Activated naive CD4-positive, alpha-beta T cell treated with anti-CD3 and anti-CD28 coated beads, Interleukin-2, amount 50 U/mL, for 24 hours (primary cell): ENCODE measurements around the gene SEPTIN8.

Experiments used
- H3K27ac Mint-ChIP-seq: one replicate; pipeline ENCODE4 v1.8.0; 2021; ENCODE audit warnings: mild to moderate bottlenecking, mixed read lengths
- H3K27me3 Mint-ChIP-seq: one replicate; pipeline ENCODE4 v1.8.0; 2021; ENCODE audit warnings: mixed read lengths
- H3K36me3 Mint-ChIP-seq: one replicate; pipeline ENCODE4 v1.8.0; 2021; ENCODE audit warnings: mixed read lengths
- H3K4me1 Mint-ChIP-seq: one replicate; pipeline ENCODE4 v1.8.0; 2021; ENCODE audit warnings: mixed read lengths
- H3K4me3 Mint-ChIP-seq: one replicate; pipeline ENCODE4 v1.8.0; 2021; ENCODE audit warnings: mild to moderate bottlenecking, mixed read lengths
- H3K9me3 Mint-ChIP-seq: one replicate; pipeline ENCODE4 v1.8.0; 2021; ENCODE audit warnings: mixed read lengths

The SEPTIN8 gene, protein sequence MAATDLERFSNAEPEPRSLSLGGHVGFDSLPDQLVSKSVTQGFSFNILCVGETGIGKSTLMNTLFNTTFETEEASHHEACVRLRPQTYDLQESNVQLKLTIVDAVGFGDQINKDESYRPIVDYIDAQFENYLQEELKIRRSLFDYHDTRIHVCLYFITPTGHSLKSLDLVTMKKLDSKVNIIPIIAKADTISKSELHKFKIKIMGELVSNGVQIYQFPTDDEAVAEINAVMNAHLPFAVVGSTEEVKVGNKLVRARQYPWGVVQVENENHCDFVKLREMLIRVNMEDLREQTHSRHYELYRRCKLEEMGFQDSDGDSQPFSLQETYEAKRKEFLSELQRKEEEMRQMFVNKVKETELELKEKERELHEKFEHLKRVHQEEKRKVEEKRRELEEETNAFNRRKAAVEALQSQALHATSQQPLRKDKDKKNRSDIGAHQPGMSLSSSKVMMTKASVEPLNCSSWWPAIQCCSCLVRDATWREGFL

DNA sequence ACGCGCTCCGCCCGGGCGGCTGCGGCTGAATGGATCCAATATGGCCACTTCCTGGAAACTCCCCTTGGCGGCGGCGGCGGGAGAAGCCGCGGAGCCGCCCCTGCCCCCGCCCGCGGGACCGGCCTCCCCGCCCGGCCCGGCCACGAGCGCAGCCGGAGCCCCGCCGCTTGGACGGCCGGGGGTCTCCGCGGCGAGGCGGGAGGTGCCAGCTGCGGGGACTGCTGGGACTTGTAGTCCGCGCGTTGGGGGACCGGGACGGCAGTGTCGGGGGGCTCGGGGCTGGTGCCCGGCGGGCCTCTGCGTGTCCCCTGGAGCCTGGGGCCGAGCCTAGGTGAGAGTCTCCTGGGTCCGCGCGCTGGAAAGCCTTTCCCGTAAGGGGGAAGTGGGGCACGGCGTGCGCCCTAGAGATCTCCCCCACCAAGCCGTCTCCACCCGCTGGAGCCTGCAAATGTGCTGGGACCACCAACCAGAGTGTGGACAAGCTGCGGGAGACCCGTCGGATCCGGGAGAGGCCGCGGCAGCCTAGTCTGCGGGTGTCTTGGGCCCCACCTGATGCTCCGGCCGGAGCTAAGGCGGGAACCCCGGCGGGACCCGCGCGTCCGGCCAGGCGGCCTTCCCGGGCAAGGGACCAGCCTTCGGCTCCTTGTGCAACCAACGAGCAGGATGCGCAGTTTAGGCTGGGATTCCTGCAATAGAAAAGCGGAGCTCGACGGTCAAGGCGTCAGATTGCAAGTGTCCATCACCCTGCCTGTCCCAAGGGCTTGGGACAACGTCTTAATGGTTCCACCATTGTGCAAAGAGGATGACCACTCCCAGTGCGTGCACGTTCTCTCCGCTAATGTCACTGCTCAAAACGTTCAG, at the start of gene SEPTIN8:
SEPTIN8 (minus strand) TSS at position 31 of the 861 bp plus-strand sequence. CDS start 102 bp downstream, outside the sequence.
- no peaks in the 10 kb centered on the region for H3K9me3 Mint-ChIP-seq
- peaks cover 28% of the 10 kb centered on the region for H3K4me1 Mint-ChIP-seq
- peak within 1 kb of the TSS; percentile 70 for H3K4me3 Mint-ChIP-seq
- H3K27me3 Mint-ChIP-seq = peaks cover 26% of the 10 kb centered on the region
- peak within 1 kb of the TSS; percentile 35 for H3K27ac Mint-ChIP-seq
- peaks cover 1% of the 10 kb centered on the region for H3K36me3 Mint-ChIP-seq

DNA sequence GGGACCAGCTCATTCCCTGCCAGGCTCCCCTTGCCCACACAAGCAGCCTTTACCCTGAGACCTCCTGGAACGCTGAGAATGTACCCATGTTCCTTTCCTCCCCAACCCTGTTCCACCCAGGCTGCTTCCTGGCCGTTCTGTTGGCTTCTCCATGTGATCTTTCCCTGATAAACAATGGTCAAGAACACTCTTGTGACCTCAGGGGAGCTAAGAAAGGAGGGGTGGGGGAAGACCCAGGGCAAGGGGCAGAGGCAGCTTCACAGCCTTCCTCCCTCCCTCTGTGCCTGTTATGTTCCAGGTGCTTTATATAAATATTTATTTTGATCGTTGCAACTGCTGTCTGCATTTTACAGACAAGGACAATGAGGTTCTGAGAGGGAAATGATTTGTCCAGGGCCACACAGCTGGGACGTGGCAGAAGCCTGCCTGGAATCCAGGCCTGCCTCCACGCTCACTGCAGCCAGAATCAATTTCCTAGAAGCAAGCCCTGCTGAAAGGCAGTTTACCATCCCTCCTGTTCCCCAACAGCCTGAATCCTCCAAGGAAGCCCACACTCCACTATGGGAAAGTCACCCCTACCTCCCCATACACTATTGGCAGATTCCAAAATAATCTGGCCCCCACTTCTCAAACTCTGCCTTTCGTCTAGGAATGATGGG, 49.5 kb upstream of the SEPTIN8 start:
- Mint-ChIP-seq H3K27me3 (peaks cover 37% of the 10 kb centered on the region), H3K4me3 (peak overlapping the region; percentile 33), H3K4me1 (peaks cover 11% of the 10 kb centered on the region), H3K9me3 (no peaks in the 10 kb centered on the region), H3K36me3 (no peaks in the 10 kb centered on the region), H3K27ac (peak overlapping the region; percentile 25)

DNA sequence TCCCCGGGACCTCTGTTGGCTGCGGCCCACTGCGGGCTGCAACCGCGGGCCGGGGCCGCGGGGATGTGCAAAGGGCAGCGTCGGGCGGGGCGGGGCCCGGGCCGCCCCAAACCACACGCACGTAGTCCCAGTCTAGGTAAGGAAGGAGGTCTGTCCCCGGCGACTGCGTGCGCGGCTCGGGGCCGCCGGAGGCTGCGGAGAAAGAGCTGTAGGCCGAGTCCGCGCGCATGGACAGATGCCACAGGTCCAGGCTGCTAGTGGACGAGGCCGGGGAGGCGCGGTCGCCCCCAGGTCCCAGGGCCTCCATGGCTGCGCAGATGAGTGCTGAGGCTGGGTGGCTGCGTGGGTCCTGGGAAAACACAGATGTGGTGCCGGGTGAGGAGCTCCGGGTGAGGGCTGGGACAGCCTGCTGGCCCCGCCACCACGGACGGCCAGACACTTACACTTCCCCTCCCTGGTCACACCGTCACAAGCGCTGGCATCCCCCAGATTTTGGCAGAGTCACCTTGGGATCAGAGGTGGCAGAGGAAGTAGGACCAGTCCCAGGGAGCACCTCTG, 48.9 kb upstream of the SEPTIN8 start:
- peaks cover 33% of the 10 kb centered on the region for H3K27me3 Mint-ChIP-seq
- no peak overlapping the region for H3K4me3 Mint-ChIP-seq
- H3K9me3 Mint-ChIP-seq = no peaks in the 10 kb centered on the region
- peaks cover 5% of the 10 kb centered on the region for H3K4me1 Mint-ChIP-seq
- H3K27ac Mint-ChIP-seq = no peak overlapping the region
- no peaks in the 10 kb centered on the region for H3K36me3 Mint-ChIP-seq

- Mint-ChIP-seq H3K27me3 (peaks cover 34% of the 10 kb centered on the region), H3K9me3 (no peaks in the 10 kb centered on the region), H3K27ac (no peak overlapping the region), H3K4me1 (peaks cover 10% of the 10 kb centered on the region), H3K36me3 (no peaks in the 10 kb centered on the region), H3K4me3 (peak overlapping the region; percentile 47)
These were observed 48.2 kb upstream of the SEPTIN8 start for GRCh38 chr5:132825033-132825833.

DNA sequence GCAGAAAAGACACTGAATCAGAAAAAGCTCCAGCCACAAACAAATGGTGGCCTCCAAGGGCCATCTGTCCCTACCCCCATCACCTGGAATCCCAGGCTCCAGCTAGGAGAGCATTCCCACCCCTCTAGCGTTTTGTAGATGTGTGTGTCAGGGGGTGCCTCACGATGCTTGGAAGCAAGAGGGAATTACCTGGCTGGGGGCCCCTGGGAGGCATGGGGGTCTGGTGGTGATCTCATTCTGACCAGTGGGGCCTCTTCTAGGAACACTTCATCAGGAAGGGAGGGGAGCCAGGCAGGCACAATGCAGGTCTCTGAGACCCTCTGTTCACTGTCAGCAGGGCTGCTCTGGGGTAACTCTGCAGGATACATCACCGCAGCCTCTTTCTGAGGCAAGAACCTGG, 47.4 kb upstream of the SEPTIN8 start:
- H3K36me3 Mint-ChIP-seq = no peaks in the 10 kb centered on the region
- peak overlapping the region; percentile 47 for H3K4me3 Mint-ChIP-seq
- peaks cover 18% of the 10 kb centered on the region for H3K4me1 Mint-ChIP-seq
- H3K27ac Mint-ChIP-seq = no peak overlapping the region
- peaks cover 34% of the 10 kb centered on the region for H3K27me3 Mint-ChIP-seq
- H3K9me3 Mint-ChIP-seq = no peaks in the 10 kb centered on the region

- Mint-ChIP-seq H3K27me3 (peaks cover 31% of the 10 kb centered on the region), H3K9me3 (no peaks in the 10 kb centered on the region), H3K4me1 (peaks cover 16% of the 10 kb centered on the region), H3K4me3 (no peak overlapping the region), H3K27ac (no peak overlapping the region), H3K36me3 (no peaks in the 10 kb centered on the region)
These were observed 46.5 kb upstream of the SEPTIN8 start for GRCh38 chr5:132823481-132824050.

- Mint-ChIP-seq H3K36me3 (no peaks in the 10 kb centered on the region), H3K4me1 (peaks cover 16% of the 10 kb centered on the region), H3K9me3 (no peaks in the 10 kb centered on the region), H3K27ac (no peak overlapping the region), H3K4me3 (no peak overlapping the region), H3K27me3 (peaks cover 30% of the 10 kb centered on the region)
These were observed 45.8 kb upstream of the SEPTIN8 start for GRCh38 chr5:132822650-132823480.

DNA sequence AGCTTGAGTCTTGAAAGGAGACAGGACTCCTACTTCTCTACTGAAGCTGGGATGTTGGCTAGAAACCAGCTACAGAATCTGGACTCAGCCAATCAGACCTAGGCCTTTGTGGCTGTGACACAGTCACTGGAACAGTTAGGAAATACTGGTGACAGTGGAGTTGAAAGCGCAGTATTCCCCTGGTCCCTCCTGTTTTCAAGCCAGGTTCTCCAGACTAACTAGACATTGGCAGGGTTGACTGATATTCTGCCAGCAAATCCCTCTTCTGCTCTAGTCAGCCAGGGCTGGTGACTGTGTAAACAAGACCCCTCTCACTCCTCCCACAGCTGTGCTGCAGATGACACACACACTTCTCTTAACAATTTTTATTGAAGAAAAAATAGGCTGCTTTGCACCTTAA, 44.8 kb upstream of the SEPTIN8 start:
- H3K27me3 Mint-ChIP-seq = peaks cover 19% of the 10 kb centered on the region
- H3K27ac Mint-ChIP-seq = no peak overlapping the region
- peaks cover 16% of the 10 kb centered on the region for H3K4me1 Mint-ChIP-seq
- no peak overlapping the region for H3K4me3 Mint-ChIP-seq
- H3K36me3 Mint-ChIP-seq = no peaks in the 10 kb centered on the region
- H3K9me3 Mint-ChIP-seq = no peaks in the 10 kb centered on the region

- H3K4me1 Mint-ChIP-seq = peaks cover 16% of the 10 kb centered on the region
- H3K27me3 Mint-ChIP-seq = peaks cover 16% of the 10 kb centered on the region
- H3K9me3 Mint-ChIP-seq = no peaks in the 10 kb centered on the region
- no peak overlapping the region for H3K27ac Mint-ChIP-seq
- H3K36me3 Mint-ChIP-seq = no peaks in the 10 kb centered on the region
- no peak overlapping the region for H3K4me3 Mint-ChIP-seq
These were observed 44.3 kb upstream of the SEPTIN8 start for GRCh38 chr5:132821350-132821749.

DNA sequence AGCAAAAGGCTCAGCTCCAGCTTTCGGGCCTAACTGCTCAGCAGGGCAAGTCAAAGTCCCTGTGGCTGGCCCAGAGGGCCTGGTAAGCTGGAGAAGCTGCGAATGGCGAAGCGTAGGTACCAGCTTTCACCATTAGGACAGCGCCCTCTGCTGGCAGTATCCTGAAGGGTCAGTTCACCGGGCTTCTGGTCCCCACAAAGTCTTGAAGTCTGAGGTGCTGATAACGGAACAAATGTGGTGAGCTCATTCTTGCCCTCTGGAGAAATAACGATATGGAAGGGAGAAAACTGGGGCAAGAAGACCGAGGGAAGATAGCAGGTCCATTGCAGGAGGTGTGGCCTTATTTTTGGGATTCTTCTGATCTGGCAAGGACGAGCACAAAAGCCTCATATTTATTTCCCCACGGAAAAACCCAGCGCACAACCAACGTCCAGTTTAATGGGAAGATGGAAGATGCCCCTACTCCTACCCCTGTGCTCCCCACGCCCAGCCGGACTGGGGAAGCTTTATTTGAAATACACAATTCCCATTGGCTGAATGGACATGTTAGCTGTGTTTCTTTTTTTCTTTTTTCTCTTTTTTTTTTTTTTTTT, 43.2 kb upstream of the SEPTIN8 start:
- H3K4me3 Mint-ChIP-seq = peak overlapping the region; percentile 70
- peaks cover 15% of the 10 kb centered on the region for H3K27me3 Mint-ChIP-seq

GRCh38 chr5:132819468-132819867, 42.4 kb upstream of the SEPTIN8 start:
- Mint-ChIP-seq H3K27ac (no peak overlapping the region), H3K36me3 (peaks cover 2% of the 10 kb centered on the region), H3K4me3 (peak overlapping the region; percentile 77), H3K4me1 (peaks cover 16% of the 10 kb centered on the region), H3K9me3 (no peaks in the 10 kb centered on the region), H3K27me3 (peaks cover 13% of the 10 kb centered on the region)

More for the DNA sequence above, 43.2 kb upstream of the SEPTIN8 start:
- Mint-ChIP-seq H3K36me3 (no peaks in the 10 kb centered on the region), H3K9me3 (no peaks in the 10 kb centered on the region), H3K27ac (no peak overlapping the region), H3K4me1 (peaks cover 16% of the 10 kb centered on the region)

GRCh38 chr5:132817011-132817410, 40.0 kb upstream of the SEPTIN8 start:
- H3K4me3 Mint-ChIP-seq = no peak overlapping the region
- H3K27ac Mint-ChIP-seq = no peak overlapping the region
- H3K27me3 Mint-ChIP-seq = peaks cover 15% of the 10 kb centered on the region
- no peaks in the 10 kb centered on the region for H3K9me3 Mint-ChIP-seq
- peaks cover 26% of the 10 kb centered on the region for H3K4me1 Mint-ChIP-seq
- H3K36me3 Mint-ChIP-seq = peaks cover 2% of the 10 kb centered on the region

DNA sequence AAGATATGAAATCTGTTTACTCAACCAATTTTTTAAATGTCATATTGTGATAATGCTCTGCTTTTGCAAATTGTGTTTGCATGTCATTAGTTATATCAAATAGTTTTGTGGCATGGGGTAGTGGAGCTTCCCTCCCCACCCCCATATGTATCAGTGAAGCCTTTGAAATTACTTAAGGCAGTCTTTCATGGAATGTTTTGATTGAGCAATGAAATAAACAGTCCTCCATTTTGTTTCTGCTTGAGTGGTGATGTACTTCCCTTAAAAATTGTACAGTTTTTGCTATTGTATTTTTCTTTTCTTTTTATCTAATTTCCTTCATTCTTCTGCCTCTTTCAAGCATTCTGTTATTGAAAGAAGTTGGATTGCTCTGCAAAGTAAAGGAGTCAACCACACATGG, 39.5 kb upstream of the SEPTIN8 start:
- H3K27ac Mint-ChIP-seq = no peak overlapping the region
- peaks cover 26% of the 10 kb centered on the region for H3K4me1 Mint-ChIP-seq
- H3K9me3 Mint-ChIP-seq = no peaks in the 10 kb centered on the region
- peaks cover 16% of the 10 kb centered on the region for H3K27me3 Mint-ChIP-seq
- H3K4me3 Mint-ChIP-seq = no peak overlapping the region
- H3K36me3 Mint-ChIP-seq = peaks cover 2% of the 10 kb centered on the region
